GM12801 (cell line): Measurements from ENCODE around the gene KCNQ1OT1.

Experiments used
- TF ChIP-seq, protein P1 (sequence below): IDR thresholded peaks from one replicate; pipeline ENCODE4 v1.5.1; 2011; ENCODE audit warnings: control low read depth; ENCODE audit not compliant: insufficient read length; ENCODE audit errors: extremely low read depth

Gene KCNQ1OT1

DNA sequence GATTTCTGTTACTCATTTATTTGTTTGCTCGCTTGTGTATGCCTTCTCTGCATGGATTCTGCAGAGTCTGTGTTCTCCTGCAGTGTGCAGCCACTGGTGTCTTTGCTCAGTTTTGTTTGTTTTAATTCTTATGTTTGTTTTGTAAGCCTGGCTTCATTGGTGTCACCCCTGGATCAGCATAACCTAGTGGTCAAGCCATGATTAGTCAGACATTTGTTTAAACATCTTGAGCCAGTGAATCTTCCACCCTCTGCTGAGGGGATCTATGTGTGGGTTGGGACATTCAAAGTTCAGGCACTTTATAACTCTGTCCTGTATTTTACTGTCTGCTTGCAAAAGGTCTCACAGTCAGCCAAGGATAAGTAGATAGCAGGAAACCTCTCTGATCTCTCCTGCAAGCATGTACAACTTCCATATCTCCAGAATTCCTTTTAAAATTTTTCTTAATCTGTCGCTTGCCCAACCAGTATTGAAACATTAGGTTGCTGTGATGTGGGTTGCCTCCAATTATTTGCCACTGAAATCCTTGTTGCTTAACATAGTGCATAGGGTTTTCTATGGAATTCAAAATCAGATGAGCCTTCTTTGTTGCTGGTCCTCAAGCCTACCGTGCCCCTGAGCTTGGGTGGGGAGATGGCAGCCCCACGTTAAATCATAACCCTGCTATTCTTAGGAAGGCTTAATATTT, 86.8 kb downstream of the KCNQ1OT1 start:
- TF ChIP-seq, protein P1, sequence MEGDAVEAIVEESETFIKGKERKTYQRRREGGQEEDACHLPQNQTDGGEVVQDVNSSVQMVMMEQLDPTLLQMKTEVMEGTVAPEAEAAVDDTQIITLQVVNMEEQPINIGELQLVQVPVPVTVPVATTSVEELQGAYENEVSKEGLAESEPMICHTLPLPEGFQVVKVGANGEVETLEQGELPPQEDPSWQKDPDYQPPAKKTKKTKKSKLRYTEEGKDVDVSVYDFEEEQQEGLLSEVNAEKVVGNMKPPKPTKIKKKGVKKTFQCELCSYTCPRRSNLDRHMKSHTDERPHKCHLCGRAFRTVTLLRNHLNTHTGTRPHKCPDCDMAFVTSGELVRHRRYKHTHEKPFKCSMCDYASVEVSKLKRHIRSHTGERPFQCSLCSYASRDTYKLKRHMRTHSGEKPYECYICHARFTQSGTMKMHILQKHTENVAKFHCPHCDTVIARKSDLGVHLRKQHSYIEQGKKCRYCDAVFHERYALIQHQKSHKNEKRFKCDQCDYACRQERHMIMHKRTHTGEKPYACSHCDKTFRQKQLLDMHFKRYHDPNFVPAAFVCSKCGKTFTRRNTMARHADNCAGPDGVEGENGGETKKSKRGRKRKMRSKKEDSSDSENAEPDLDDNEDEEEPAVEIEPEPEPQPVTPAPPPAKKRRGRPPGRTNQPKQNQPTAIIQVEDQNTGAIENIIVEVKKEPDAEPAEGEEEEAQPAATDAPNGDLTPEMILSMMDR = no peak

DNA sequence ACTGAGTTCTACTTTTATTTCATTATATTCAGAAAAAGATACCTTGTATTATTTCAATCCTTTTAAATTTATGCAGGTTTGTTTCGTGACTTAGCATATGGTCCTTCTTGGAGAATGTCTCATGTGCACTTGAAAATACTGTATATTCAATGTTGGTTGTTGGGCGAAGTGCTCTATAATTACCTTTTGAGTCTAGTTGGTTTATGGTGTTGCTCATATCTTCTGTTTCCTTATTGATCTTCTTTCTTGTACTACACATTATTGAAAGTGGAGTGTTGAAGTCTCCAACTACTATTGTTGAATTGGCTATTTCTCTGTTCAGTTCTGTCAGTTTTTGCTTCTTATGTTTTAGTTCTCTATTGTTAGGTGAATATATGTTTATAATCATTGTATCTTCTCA, 90.4 kb downstream of the KCNQ1OT1 start:
- TF ChIP-seq, protein P1 = no peak

- TF ChIP-seq, protein P1 = no peak
Measured at GRCh38 chr11:2599561-2600189, 100.1 kb downstream of the KCNQ1OT1 start.

DNA sequence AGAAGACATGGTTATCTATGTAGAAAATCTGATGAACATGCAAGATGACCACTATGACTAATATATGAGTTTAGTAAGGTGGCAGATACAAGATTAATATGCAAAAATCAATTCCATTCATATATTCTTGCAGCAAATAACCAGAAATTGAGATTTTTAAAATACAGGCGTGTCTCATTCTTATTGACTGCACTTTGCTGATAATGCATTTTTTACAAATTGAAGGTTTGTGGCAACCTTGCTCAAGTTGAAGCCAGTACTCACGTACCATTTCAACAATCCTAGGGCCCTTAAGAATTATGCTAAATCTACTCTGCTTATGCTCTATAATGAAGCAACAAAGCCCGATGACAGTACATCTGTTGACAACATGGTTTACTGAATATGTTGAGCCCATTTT, 104.6 kb downstream of the KCNQ1OT1 start:
- TF ChIP-seq, protein P1 = no peak

GRCh38 chr11:2594267-2594666, 105.5 kb downstream of the KCNQ1OT1 start:
- TF ChIP-seq, protein P1 = no peak

DNA sequence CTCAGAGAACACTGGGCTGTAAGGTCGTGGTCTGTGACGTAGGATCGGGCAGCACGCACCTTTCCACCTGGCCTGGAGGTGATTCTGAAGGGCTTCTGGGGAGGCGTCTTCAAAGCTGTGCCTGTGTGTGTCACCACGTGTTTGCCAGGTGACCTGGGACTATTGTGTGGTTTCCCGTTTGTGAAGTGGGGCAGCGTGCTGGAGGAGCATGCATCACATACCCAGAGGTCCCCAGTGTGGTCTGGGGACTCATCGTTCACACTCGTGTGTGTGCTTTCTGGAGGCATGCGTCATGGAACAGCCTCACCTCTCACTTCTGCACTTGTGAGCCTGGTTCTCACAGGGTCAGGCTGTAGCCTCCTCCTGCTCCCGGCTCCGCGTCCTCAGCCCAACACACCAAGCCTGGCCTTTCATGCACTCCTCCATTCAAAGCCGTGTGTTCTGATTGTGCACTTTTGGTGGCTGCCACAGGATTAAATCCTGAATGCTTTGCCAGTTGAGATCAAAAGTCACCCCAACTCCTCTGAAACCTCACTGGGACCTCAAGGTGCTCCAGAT, 106.3 kb downstream of the KCNQ1OT1 start:
- TF ChIP-seq, protein P1 = no peak

- TF ChIP-seq, protein P1 = no peak
Measured at GRCh38 chr11:2592559-2593392, 107.0 kb downstream of the KCNQ1OT1 start.
